Endothelial cell of umbilical vein (primary cell): ENCODE results near the gene CD46. TPM values are rescaled to one million over a fixed set of nuclear protein-coding genes. Genes with fewer than 3 reads are reported as not detected.

ENCODE experiments used
- BruUV-seq: library from RNA; stranded (reverse); fragments of 400-500 nt; replicated peaks from 2 replicates; lab custom pipeline; 2021; lab: Mats Ljungman, UMichigan
- CTCF ChIA-PET: fragments of 300-600, 350-600 bp; sonication (Branson Sonifier 250); formaldehyde crosslinking; loops from one replicate; lab custom pipeline; 2021; ENCODE audit warnings: antibody characterized with exemption, inconsistent platforms; lab: Charles Lee
- POLR2A ChIA-PET: fragments of 300-600, 350-600 bp; sonication (Branson Sonifier 250); formaldehyde crosslinking; loops from one replicate; lab custom pipeline; 2021; ENCODE audit warnings: antibody characterized with exemption, inconsistent platforms; lab: Charles Lee
- DNase-seq: peaks from one replicate; pipeline ENCODE4 v3.0.0-alpha.2; 2011; ENCODE audit warnings: low read depth, low spot score
- FAIRE-seq: peaks from 2 replicates; lab custom pipeline; 2011; peaks lifted over from hg19 to GRCh38; lab: Jason Lieb, UNC
- H2AFZ ChIP-seq: 2 replicates; pipeline ENCODE4 v1.6.0; 2012; ENCODE audit warnings: low read depth, low read length, control low read depth, inconsistent platforms
- H3K27ac ChIP-seq: 2 replicates; pipeline ENCODE4 v1.5.1; 2011; ENCODE audit warnings: low read depth, mild to moderate bottlenecking, control low read depth, low read length, moderate library complexity; ENCODE audit not compliant: insufficient read depth
- H3K27me3 ChIP-seq, 2 experiments: 2 replicates each; pipeline versions ENCODE4 v1.6.0 to v1.6.1; 2011; ENCODE audit warnings: low read length in 2 of 2, mixed read lengths in 1 of 2; ENCODE audit not compliant: control insufficient read depth in 2 of 2, insufficient read depth in 2 of 2
- H3K36me3 ChIP-seq, 2 experiments: 2 replicates in 1 of 2; 3 replicates in 1 of 2; pipeline ENCODE4 v1.5.1; 2011; ENCODE audit warnings: low read length in 2 of 2, mild to moderate bottlenecking in 1 of 2, moderate library complexity in 1 of 2; ENCODE audit not compliant: control insufficient read depth in 2 of 2, insufficient read depth in 2 of 2; ENCODE audit errors: extremely low read depth in 1 of 2
- H3K4me1 ChIP-seq: 3 replicates; pipeline ENCODE4 v1.5.1; 2011; ENCODE audit warnings: mild to moderate bottlenecking, low read length; ENCODE audit not compliant: control insufficient read depth, insufficient read depth; ENCODE audit errors: extremely low read depth
- H3K4me2 ChIP-seq: 2 replicates; pipeline ENCODE4 v1.6.1; 2011; ENCODE audit warnings: low read length, control low read depth, mixed read lengths; ENCODE audit not compliant: insufficient read depth
- H3K4me3 ChIP-seq, 3 experiments: fragments of 200-600 bp in 1 of 3; sonication (generic), shearing (Covaris generic) in 1 of 3; replicated peaks in 1 of 3; 2 replicates each; pipeline ENCODE4 v1.5.1; 2011 to 2016; ENCODE audit warnings: control low read depth in 3 of 3, low read length in 3 of 3, mild to moderate bottlenecking in 2 of 3, inconsistent platforms in 1 of 3, low read depth in 1 of 3, moderate library complexity in 1 of 3; ENCODE audit not compliant: insufficient read depth in 1 of 3
- H3K79me2 ChIP-seq: 2 replicates; pipeline ENCODE4 v1.6.0; 2012; ENCODE audit warnings: low read length, inconsistent platforms; ENCODE audit not compliant: control insufficient read depth, insufficient read depth
- H3K9ac ChIP-seq: replicated peaks from 2 replicates; pipeline ENCODE3; 2011; ENCODE audit warnings: low read length, control low read depth; ENCODE audit not compliant: insufficient read depth; ENCODE audit errors: extremely low read depth
- H3K9me1 ChIP-seq: replicated peaks from 3 replicates; pipeline ENCODE4 v1.6.0; 2011; ENCODE audit warnings: mild to moderate bottlenecking, low read length; ENCODE audit not compliant: control insufficient read depth, insufficient read depth; ENCODE audit errors: extremely low read depth
- H3K9me3 ChIP-seq: replicated peaks from 2 replicates; pipeline ENCODE4 v1.5.1; 2012; ENCODE audit warnings: low read length, inconsistent platforms; ENCODE audit not compliant: control insufficient read depth, insufficient read depth
- H4K20me1 ChIP-seq: replicated peaks from 2 replicates; pipeline ENCODE3; 2011; ENCODE audit warnings: mild to moderate bottlenecking, low read length; ENCODE audit not compliant: control insufficient read depth, insufficient read depth; ENCODE audit errors: extremely low read depth
- CTCF ChIP-seq, 2 donors: IDR thresholded peaks; 1 replicate in 1 of 2; 2 replicates in 1 of 2; pipeline ENCODE4 v1.5.1; 2011; ENCODE audit warnings: low read length in 2 of 2, mild to moderate bottlenecking in 2 of 2, moderate library complexity in 2 of 2, control low read depth in 1 of 2, inconsistent platforms in 1 of 2, low read depth in 1 of 2; ENCODE audit not compliant: insufficient read depth in 1 of 2; ENCODE audit errors: extremely low read depth in 1 of 2
- EZH2 ChIP-seq: IDR thresholded peaks from 2 replicates; pipeline ENCODE4 v1.6.1; 2012; ENCODE audit warnings: borderline replicate concordance, low read depth, mild to moderate bottlenecking, moderate library complexity, low read length, inconsistent platforms; ENCODE audit not compliant: severe bottlenecking
- FOS ChIP-seq: IDR thresholded peaks from 2 replicates; pipeline ENCODE4 v1.6.1; 2011; ENCODE audit warnings: mild to moderate bottlenecking, low read length, moderate library complexity, borderline replicate concordance; ENCODE audit not compliant: insufficient read depth
- GATA2 ChIP-seq: IDR thresholded peaks from 2 replicates; pipeline ENCODE4 v1.7.0; 2011; ENCODE audit warnings: low read depth, mild to moderate bottlenecking, moderate library complexity, mixed read lengths, low read length; ENCODE audit not compliant: insufficient read length, insufficient read depth
- JUN ChIP-seq: IDR thresholded peaks from 2 replicates; pipeline ENCODE4 v1.6.1; 2011; ENCODE audit warnings: borderline replicate concordance, low read depth; ENCODE audit not compliant: insufficient read length, insufficient read depth
- MAX ChIP-seq: IDR thresholded peaks from 2 replicates; pipeline ENCODE4 v1.6.1; 2011; ENCODE audit not compliant: insufficient read depth, insufficient read length
- MYC ChIP-seq: IDR thresholded peaks from one replicate; pipeline ENCODE4 v1.6.1; 2011; ENCODE audit warnings: mild to moderate bottlenecking, low read depth, low read length
- POLR2A ChIP-seq: IDR thresholded peaks from 2 replicates; pipeline ENCODE4 v1.6.1; 2012; ENCODE audit warnings: low read depth, mild to moderate bottlenecking, control low read depth, low read length
- POLR2AphosphoS5 ChIP-seq: IDR thresholded peaks from 2 replicates; pipeline ENCODE4 v1.6.1; 2012; ENCODE audit warnings: low read depth, mild to moderate bottlenecking, control low read depth, low read length, moderate library complexity; ENCODE audit not compliant: insufficient read depth
- dilution Hi-C: fragments of 300-500 bp; cut with MboI; formaldehyde crosslinking; loops from one replicate; pipeline ENCODE4 v1.15.0; 2019; ENCODE audit warnings: low sequenced_read_pairs; ENCODE audit not compliant: extremely low pct_ligation_motif_present
- intact Hi-C: fragments of 100-400 bp; cut with micrococcal nuclease; formaldehyde crosslinking; loops from one replicate; pipeline ENCODE4 v1.10.0; 2022
- polyA plus RNA-seq, 4 experiments: library from polyadenylated mRNA; depleted of rRNA in 3 of 4; stranded (reverse) in 3 of 4; unstranded in 1 of 4; fragments of >200 nt; gene quantifications; 2 replicates each; pipeline versions ENCODE4 v1.2.1 to v1.2.3, GENCODE V29; 2011 to 2012; ENCODE audit warnings: missing spikeins in 1 of 4
- total RNA-seq: library from RNA; stranded (reverse); gene quantifications from 2 replicates; pipeline ENCODE4 v1.2.3, GENCODE V29; 2021

The CD46 gene
- total and polyA plus RNA-seq, 2 donors (not counting 3 experiments of a cell fraction or from before 2014, with no cell fraction given) = 134 to 256 TPM

- H3K36me3 ChIP-seq = peaks cover 0 to 2% of the 10 kb centered on the region in 2 experiments
- peak; percentile 42 for DNase-seq
- POLR2A ChIA-PET = no interaction called here
Measured at GRCh38 chr1:207752456-207752998, 673 bp downstream of the CD46 start.

More at GRCh38 chr1:207752456-207752998, 673 bp downstream of the CD46 start:
- H3K4me3 ChIP-seq = peak overlapping the region; percentile 37 to 86 (median 56)
- peak overlapping the region; percentile 60 for H3K4me2 ChIP-seq
- peaks cover 30% of the 10 kb centered on the region for H3K4me1 ChIP-seq
- FAIRE-seq = peak; percentile 65
- peaks cover 2% of the 10 kb centered on the region for H4K20me1 ChIP-seq
- peak overlapping the region; percentile 56 for H2AFZ ChIP-seq
- dilution Hi-C loops (no loop called here), intact Hi-C loops (loop anchor here (2.0 to 10.0 kb wide), 3 partner anchors 44 to 485 kb away; no protein-coding TSS in a partner anchor)
- no peaks in the 10 kb centered on the region for H3K9me1 ChIP-seq
- H3K9ac ChIP-seq = peak overlapping the region; percentile 52
- BruUV-seq = no TSS peak
- CTCF ChIA-PET = interaction anchor here (0.6 to 1.1 kb wide), 4 partner anchors 42 to 145 kb away, joined by 3 to 4 read pairs (median 3); no protein-coding TSS in a partner anchor
- peaks cover 54% of the 10 kb centered on the region for H3K79me2 ChIP-seq
- no peaks in the 10 kb centered on the region for H3K27me3 ChIP-seq
- no peaks in the 10 kb centered on the region for H3K9me3 ChIP-seq
- TF ChIP-seq CTCF (IDR thresholded peaks at IDR 0.05; ENCODE audit: extremely low read depth in 1 of 2, insufficient read depth in 1 of 2, low read depth in 1 of 2, low read length in 2 of 2) (no peak), POLR2A (no peak), GATA2 (no peak), POLR2AphosphoS5 (no peak), MYC (no peak), JUN (no peak), FOS (no peak), EZH2 (no peak), MAX (no peak)
- peak overlapping the region; percentile 85 for H3K27ac ChIP-seq
